GM21526 (cell line): ENCODE measurements around the gene LTB.

ENCODE experiments used
- ATAC-seq: cut with Tn5 transposase; IDR thresholded peaks from one replicate; pipeline ENCODE4 v1.9.1; 2021; ENCODE audit warnings: moderate library complexity; ENCODE audit not compliant: unreplicated experiment, low FRiP score

The LTB gene

GRCh38 chr6:31582230-31582643 lies at the start of gene LTB:
LTB (minus strand) TSS chr6:31582424; CDS start chr6:31582417, 7 bp downstream.
- ATAC-seq = no peak

GRCh38 chr6:31631681-31632278 lies 49.6 kb upstream of the LTB start:
- ATAC-seq = no peak

GRCh38 chr6:31631209-31631608 lies 49.0 kb upstream of the LTB start:
- ATAC-seq = no peak

- no peak for ATAC-seq
Observed at GRCh38 chr6:31630177-31630934, 48.1 kb upstream of the LTB start.

- no peak for ATAC-seq
Observed at GRCh38 chr6:31629014-31629413, 46.8 kb upstream of the LTB start.

GRCh38 chr6:31627690-31628287 lies 45.6 kb upstream of the LTB start:
- no peak for ATAC-seq

- ATAC-seq = no peak
Observed at GRCh38 chr6:31626952-31627351, 44.7 kb upstream of the LTB start.

GRCh38 chr6:31624070-31624469 lies 41.8 kb upstream of the LTB start:
- ATAC-seq = no peak

- ATAC-seq = no peak
Observed at GRCh38 chr6:31622684-31623091, 40.5 kb upstream of the LTB start.

- ATAC-seq = no peak
Observed at GRCh38 chr6:31621991-31622390, 39.8 kb upstream of the LTB start.

GRCh38 chr6:31621320-31621939 lies 39.2 kb upstream of the LTB start:
- ATAC-seq = no peak

- ATAC-seq = peak; percentile 44
Observed at GRCh38 chr6:31620586-31621319, 38.5 kb upstream of the LTB start, which contains the start of gene PRRC2A. PRRC2A (plus strand) TSS chr6:31620715; CDS start chr6:31622790, 2,075 bp downstream.

- peak; percentile 73 for ATAC-seq
Observed at GRCh38 chr6:31619805-31620585, 37.8 kb upstream of the LTB start.

- no peak for ATAC-seq
Observed at GRCh38 chr6:31617010-31617409, 34.8 kb upstream of the LTB start.

- ATAC-seq = no peak
Observed at GRCh38 chr6:31615748-31616147, 33.5 kb upstream of the LTB start.

- no peak for ATAC-seq
Observed at GRCh38 chr6:31614684-31615578, 32.7 kb upstream of the LTB start, which contains the start of gene AIF1. AIF1 (plus strand) TSS chr6:31615234; CDS start chr6:31615330, 96 bp downstream.

- ATAC-seq = no peak
Observed at GRCh38 chr6:31614075-31614619, 31.9 kb upstream of the LTB start.

GRCh38 chr6:31610968-31611367 lies 28.7 kb upstream of the LTB start:
- no peak for ATAC-seq
